ENCODE measurements around the gene RASAL2. TPM values are rescaled to one million over a fixed set of nuclear protein-coding genes. Genes with fewer than 3 reads are reported as not detected.

The RASAL2 gene
- total and polyA plus RNA-seq, 2 of the 13 experiments (the other 11 are each of a cell fraction or from before 2014, with no cell fraction given) = 5.4 to 5.9 TPM

DNA sequence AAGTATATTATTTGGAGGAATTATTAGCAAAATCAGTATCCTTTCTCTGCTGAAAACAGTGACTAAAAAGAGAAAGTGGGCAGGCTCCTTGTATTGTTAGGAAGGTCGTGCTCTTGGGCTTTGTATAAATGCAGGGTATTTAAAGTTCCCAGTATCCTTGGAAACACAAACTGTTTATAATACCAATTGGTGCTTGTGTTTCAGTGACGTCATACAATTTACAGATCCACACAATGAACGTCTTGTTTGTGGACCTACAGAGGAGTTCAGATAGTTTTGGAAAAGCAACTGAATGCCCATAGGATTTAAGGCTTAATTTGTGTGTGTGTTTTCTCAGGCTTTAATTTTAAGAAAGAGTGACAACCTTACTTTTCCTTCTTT, 168.2 kb downstream of the RASAL2 start:
- H3K4me1 ChIP-seq (ENCODE audit: insufficient read depth, low read length) = peaks cover 21% of the 10 kb centered on the region
- H3K27ac ChIP-seq (ENCODE audit: extremely low read length, insufficient read depth, low read length) = peak overlapping the region; percentile 19
- ChIA-PET POLR2A (no interaction called here), CTCF (ENCODE audit: low intra/inter-chr PET ratio, low total read pairs) (no interaction called here)
- no peaks in the 10 kb centered on the region for H3K36me3 ChIP-seq (replicated peaks in 1 of 2; ENCODE audit: control insufficient read depth in 1 of 2, insufficient read depth in 2 of 2, low read length in 2 of 2)
- no peak overlapping the region for H3K4me2 ChIP-seq (ENCODE audit: low read depth, low read length)
- DNase-seq (ENCODE audit: low spot score) (peak; percentile 71), ATAC-seq (peak; percentile 37; the same call in 2 of the 3 replicates), FAIRE-seq (no peak)
- WGBS (ENCODE audit: low lambda C conversion rate) = 27% methylated on average over 3 of the region's 3 CpGs
- no peaks in the 10 kb centered on the region for H3K9me3 ChIP-seq (ENCODE audit: low read length)
- intact Hi-C loops (cut with micrococcal nuclease; ENCODE audit: unreplicated experiment) (no loop called here), in situ Hi-C loops (cut with HindIII; ENCODE audit: extremely low pct_ligation_motif_present, low pct_unique_long_range_greater_than_20kb) (no loop called here)
- H3K9ac ChIP-seq (ENCODE audit: insufficient read depth, low read depth, low read length) = no peak overlapping the region
- H4K20me1 ChIP-seq (ENCODE audit: insufficient read depth, low read length) = no peaks in the 10 kb centered on the region
- no TSS peak for BruUV-seq (replicated peaks)
- peak; percentile 97 for TF ChIP-seq ATF7 (IDR thresholded peaks at IDR 0.05)
- TF ChIP-seq ATF7 (CRISPR knock-in tag; IDR thresholded peaks at IDR 0.05) = no peak
- TF ChIP-seq CREB1 (IDR thresholded peaks at IDR 0.05) = peak; percentile 96
- TF ChIP-seq CREB1 (CRISPR knock-in tag; IDR thresholded peaks at IDR 0.05) = no peak
- no peak for TF ChIP-seq ZFY (CRISPR knock-in tag; IDR thresholded peaks at IDR 0.05)
- H2AFZ ChIP-seq (ENCODE audit: low read length) = no peak overlapping the region
- no peaks in the 10 kb centered on the region for H3K79me2 ChIP-seq (ENCODE audit: insufficient read depth, low read length)
- H3K27me3 ChIP-seq (ENCODE audit: control insufficient read depth in 1 of 2, insufficient read depth in 2 of 2, low read length in 2 of 2) = no peaks in the 10 kb centered on the region
- H3K4me3 ChIP-seq (replicated peaks in 1 of 3; ENCODE audit: insufficient read depth in 1 of 3, low read depth in 2 of 3, low read length in 3 of 3) = no peak overlapping the region

DNA sequence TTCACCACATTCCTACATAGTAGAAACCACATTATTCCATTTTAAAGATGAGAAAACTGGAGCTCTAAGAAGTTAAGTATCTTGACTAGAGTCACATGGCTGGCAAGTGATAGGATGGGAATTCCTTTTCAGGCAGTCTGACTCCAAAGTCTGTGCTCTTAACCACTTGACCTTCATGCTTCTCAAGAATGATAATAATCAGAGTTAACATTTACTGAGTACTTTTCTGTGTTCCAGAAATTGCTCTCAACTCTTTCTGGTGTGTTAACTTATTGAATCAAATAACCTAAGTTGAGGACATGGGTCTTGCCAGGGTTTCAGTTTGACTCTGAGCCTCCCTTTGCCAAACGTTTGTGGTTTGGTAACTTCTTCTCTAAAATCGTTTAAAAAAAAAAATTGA, 169.4 kb downstream of the RASAL2 start:
- no peak overlapping the region for H3K27ac ChIP-seq (ENCODE audit: extremely low read length, insufficient read depth, low read length)
- H3K79me2 ChIP-seq (ENCODE audit: insufficient read depth, low read length) = no peaks in the 10 kb centered on the region
- 31% methylated on average over 2 of the region's 2 CpGs for WGBS (ENCODE audit: low lambda C conversion rate)
- H3K4me3 ChIP-seq (replicated peaks in 1 of 3; ENCODE audit: insufficient read depth in 1 of 3, low read depth in 2 of 3, low read length in 3 of 3) = no peak overlapping the region
- H3K9me3 ChIP-seq (ENCODE audit: low read length) = no peaks in the 10 kb centered on the region
- intact Hi-C loops (cut with micrococcal nuclease; ENCODE audit: unreplicated experiment) = no loop called here
- no peak overlapping the region for H3K4me2 ChIP-seq (ENCODE audit: low read depth, low read length)
- H3K9ac ChIP-seq (ENCODE audit: insufficient read depth, low read depth, low read length) = no peak overlapping the region
- ATAC-seq = no peak
- CTCF ChIA-PET (ENCODE audit: low intra/inter-chr PET ratio, low total read pairs) = no interaction called here
- BruUV-seq (replicated peaks) = no TSS peak
- in situ Hi-C loops (cut with HindIII; ENCODE audit: extremely low pct_ligation_motif_present, low pct_unique_long_range_greater_than_20kb) = no loop called here
- no peak for FAIRE-seq
- DNase-seq (ENCODE audit: low spot score) = no peak
- TF ChIP-seq ZNF501 (CRISPR knock-in tag; IDR thresholded peaks at IDR 0.05) (no peak), ZNF720 (CRISPR knock-in tag; IDR thresholded peaks at IDR 0.05) (no peak), AKAP8 (CRISPR knock-in tag; IDR thresholded peaks at IDR 0.05) (no peak), SIN3A (IDR thresholded peaks at IDR 0.05; ENCODE audit: borderline replicate concordance, low read depth, low read length) (no peak), GABPA (IDR thresholded peaks at IDR 0.05; ENCODE audit: low read depth, low read length) (no peak), GABPA (CRISPR knock-in tag; IDR thresholded peaks at IDR 0.05; ENCODE audit: low read depth) (no peak)
- TF ChIP-seq, protein P1, sequence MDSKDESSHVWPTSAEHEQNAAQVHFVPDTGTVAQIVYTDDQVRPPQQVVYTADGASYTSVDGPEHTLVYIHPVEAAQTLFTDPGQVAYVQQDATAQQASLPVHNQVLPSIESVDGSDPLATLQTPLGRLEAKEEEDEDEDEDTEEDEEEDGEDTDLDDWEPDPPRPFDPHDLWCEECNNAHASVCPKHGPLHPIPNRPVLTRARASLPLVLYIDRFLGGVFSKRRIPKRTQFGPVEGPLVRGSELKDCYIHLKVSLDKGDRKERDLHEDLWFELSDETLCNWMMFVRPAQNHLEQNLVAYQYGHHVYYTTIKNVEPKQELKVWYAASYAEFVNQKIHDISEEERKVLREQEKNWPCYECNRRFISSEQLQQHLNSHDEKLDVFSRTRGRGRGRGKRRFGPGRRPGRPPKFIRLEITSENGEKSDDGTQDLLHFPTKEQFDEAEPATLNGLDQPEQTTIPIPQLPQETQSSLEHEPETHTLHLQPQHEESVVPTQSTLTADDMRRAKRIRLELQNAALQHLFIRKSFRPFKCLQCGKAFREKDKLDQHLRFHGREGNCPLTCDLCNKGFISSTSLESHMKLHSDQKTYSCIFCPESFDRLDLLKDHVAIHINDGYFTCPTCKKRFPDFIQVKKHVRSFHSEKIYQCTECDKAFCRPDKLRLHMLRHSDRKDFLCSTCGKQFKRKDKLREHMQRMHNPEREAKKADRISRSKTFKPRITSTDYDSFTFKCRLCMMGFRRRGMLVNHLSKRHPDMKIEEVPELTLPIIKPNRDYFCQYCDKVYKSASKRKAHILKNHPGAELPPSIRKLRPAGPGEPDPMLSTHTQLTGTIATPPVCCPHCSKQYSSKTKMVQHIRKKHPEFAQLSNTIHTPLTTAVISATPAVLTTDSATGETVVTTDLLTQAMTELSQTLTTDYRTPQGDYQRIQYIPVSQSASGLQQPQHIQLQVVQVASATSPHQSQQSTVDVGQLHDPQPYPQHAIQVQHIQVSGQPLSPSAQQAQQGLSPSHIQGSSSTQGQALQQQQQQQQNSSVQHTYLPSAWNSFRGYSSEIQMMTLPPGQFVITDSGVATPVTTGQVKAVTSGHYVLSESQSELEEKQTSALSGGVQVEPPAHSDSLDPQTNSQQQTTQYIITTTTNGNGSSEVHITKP (CRISPR knock-in tag; IDR thresholded peaks at IDR 0.05; ENCODE audit: low read depth) = no peak
- H3K36me3 ChIP-seq (replicated peaks in 1 of 2; ENCODE audit: control insufficient read depth in 1 of 2, insufficient read depth in 2 of 2, low read length in 2 of 2) = no peaks in the 10 kb centered on the region
- no peaks in the 10 kb centered on the region for H3K27me3 ChIP-seq (ENCODE audit: control insufficient read depth in 1 of 2, insufficient read depth in 2 of 2, low read length in 2 of 2)
- peaks cover 21% of the 10 kb centered on the region for H3K4me1 ChIP-seq (ENCODE audit: insufficient read depth, low read length)
- H2AFZ ChIP-seq (ENCODE audit: low read length) = no peak overlapping the region
- no peaks in the 10 kb centered on the region for H4K20me1 ChIP-seq (ENCODE audit: insufficient read depth, low read length)
- POLR2A ChIA-PET = no interaction called here

Measured in HepG2 (cell line).